HepG2 (cell line): Measurements from ENCODE around the gene KIAA1549.

Source experiments
- GLI4 ChIP-seq: sonication (generic); formaldehyde crosslinking; IDR thresholded peaks from 2 replicates; pipeline ENCODE4 v1.5.1; 2020; ENCODE audit warnings: missing genetic modification reagents, mild to moderate bottlenecking, moderate library complexity, borderline replicate concordance
- POLR2AphosphoS5 ChIP-seq: IDR thresholded peaks from 2 replicates; pipeline ENCODE4 v1.6.1; 2012; ENCODE audit warnings: low read depth, low read length
- SMARCE1 ChIP-seq: fragments of 450-650 bp; IDR thresholded peaks from 2 replicates; pipeline ENCODE4 v1.6.1; 2017; ENCODE audit warnings: borderline replicate concordance
- ZBTB33 ChIP-seq: sonication (generic); formaldehyde crosslinking; IDR thresholded peaks from 2 replicates; pipeline ENCODE4 v1.4.0; 2020; ENCODE audit warnings: missing genetic modification reagents
- ZNF142 ChIP-seq: sonication (generic); formaldehyde crosslinking; IDR thresholded peaks from 2 replicates; pipeline ENCODE4 v1.4.0; 2020; ENCODE audit warnings: missing genetic modification reagents

DNA sequence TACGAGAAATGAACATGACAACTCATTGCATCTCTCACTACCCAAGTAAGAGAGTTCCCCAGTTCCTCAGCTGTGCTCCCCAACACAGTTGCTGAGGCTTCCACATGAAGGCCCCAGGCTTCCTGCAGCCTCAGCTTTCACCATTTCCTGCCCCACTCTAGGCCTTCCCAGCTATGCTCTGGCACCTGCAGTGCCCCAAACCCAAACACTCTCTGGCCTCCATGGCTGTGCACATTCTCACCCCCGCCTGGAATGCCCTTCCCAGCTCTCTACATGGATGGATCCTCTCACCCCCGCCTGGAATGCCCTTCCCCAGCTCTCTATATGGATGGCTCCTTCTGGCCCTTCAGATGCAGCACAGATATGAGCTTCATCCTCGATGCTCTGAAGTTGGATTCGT is 61.3 kb downstream of the KIAA1549 start:
- no peak for TF ChIP-seq GLI4
- TF ChIP-seq ZBTB33 (CRISPR knock-in tag) = no peak
- no peak for TF ChIP-seq POLR2AphosphoS5
- no peak for TF ChIP-seq ZNF142 (CRISPR knock-in tag)
- TF ChIP-seq SMARCE1 = no peak
